Naive thymus-derived CD8-positive, alpha-beta T cell (primary cell): ENCODE data around the gene P2RY1. TPM values are rescaled to one million over a fixed set of nuclear protein-coding genes. Genes with fewer than 3 reads are reported as not detected.

Source experiments
- ATAC-seq, 2 donors: fragments of 150-1000 bp; cut with Tn5 transposase in 1 of 2; sonication (Bioruptor Pico), chemical (Tn5 transposase) in 1 of 2; 1 replicate in 1 of 2; 2 replicates in 1 of 2; pipeline ENCODE4 v1.10.0; 2021; ENCODE audit warnings: mild to moderate bottlenecking in 2 of 2, moderate library complexity in 2 of 2
- POLR2A ChIA-PET: fragments of 350-600 bp; sonication (Branson Sonifier 250); formaldehyde crosslinking; loops from one replicate; lab custom pipeline; 2021; ENCODE audit warnings: antibody characterized with exemption; lab: Charles Lee
- DNase-seq, 10 donors: peaks; one replicate each; pipeline versions ENCODE4 v3.0.0 to v3.0.0-alpha.2; 2020 to 2022
- H3K27ac Mint-ChIP-seq, 10 donors: one replicate each; pipeline ENCODE4 v1.8.0; 2020 to 2022; ENCODE audit warnings: mild to moderate bottlenecking in 10 of 10, mixed read lengths in 10 of 10, moderate library complexity in 4 of 10, inconsistent platforms in 1 of 10
- H3K27me3 Mint-ChIP-seq, 5 donors: one replicate each; pipeline ENCODE4 v1.8.0; 2021 to 2022; ENCODE audit warnings: mixed read lengths in 5 of 5
- H3K36me3 Mint-ChIP-seq, 3 donors: one replicate each; pipeline ENCODE4 v1.8.0; 2020 to 2022; ENCODE audit warnings: mixed read lengths in 3 of 3, mild to moderate bottlenecking in 2 of 3, inconsistent platforms in 1 of 3
- H3K4me1 Mint-ChIP-seq, 4 donors: one replicate each; pipeline ENCODE4 v1.8.0; 2021 to 2022; ENCODE audit warnings: mixed read lengths in 4 of 4
- H3K4me3 Mint-ChIP-seq, 10 donors: one replicate each; pipeline ENCODE4 v1.8.0; 2020 to 2022; ENCODE audit warnings: mild to moderate bottlenecking in 10 of 10, mixed read lengths in 10 of 10, moderate library complexity in 6 of 10, inconsistent platforms in 1 of 10
- H3K9me3 Mint-ChIP-seq, 9 donors: one replicate each; pipeline ENCODE4 v1.8.0; 2020 to 2022; ENCODE audit warnings: mixed read lengths in 9 of 9, mild to moderate bottlenecking in 3 of 9, inconsistent platforms in 1 of 9, moderate library complexity in 1 of 9
- polyA plus RNA-seq, 3 donors: library from polyadenylated mRNA; unstranded; fragments of 300-500 nt; fragmentation: Illumina TruSeq; gene quantifications; one replicate each; pipeline ENCODE4 v1.2.3, GENCODE V29; 2021
- total RNA-seq, 8 experiments: library from RNA in 2 of 8; stranded (reverse) in 2 of 8; gene quantifications; one replicate each; pipeline ENCODE4 v1.2.3 and lab custom pipeline; 2021 to 2026

The P2RY1 gene
- total RNA-seq (not detected), polyA plus RNA-seq (not detected), total RNA-seq (lab: John Stamatoyannopoulos, UW) (0 to 0.35 (median 0.10) reads per million in 6 experiments)

- peaks cover 6 to 17% (median 12%) of the 10 kb centered on the region in 4 donors for H3K4me1 Mint-ChIP-seq
- H3K27ac Mint-ChIP-seq: no peak within 1 kb of the TSS
These were observed at the start of gene P2RY1 for GRCh38 chr3:152834776-152835600. P2RY1 (plus strand) TSS chr3:152835131; CDS start chr3:152835783, 652 bp downstream.

GRCh38 chr3:152786977-152787681 is 47.8 kb upstream of the P2RY1 start:
- POLR2A ChIA-PET: no interaction called here
- no peak for DNase-seq
- no peak for ATAC-seq
- Mint-ChIP-seq H3K4me1 (no peaks in the 10 kb centered on the region), H3K4me3 (no peak overlapping the region), H3K9me3 (peaks cover 0 to 5% (median 0%) of the 10 kb centered on the region in 9 donors), H3K27me3 (peaks cover 0 to 10% (median 2%) of the 10 kb centered on the region in 5 donors), H3K27ac (no peak overlapping the region), H3K36me3 (peaks cover 0 to 3% (median 0%) of the 10 kb centered on the region in 3 donors)

More at GRCh38 chr3:152834776-152835600, at the start of gene P2RY1:
- ATAC-seq (peak in 1 of 2 donors; percentile 14), DNase-seq (no peak)
- no peaks in the 10 kb centered on the region for H3K36me3 Mint-ChIP-seq
- H3K27me3 Mint-ChIP-seq: peaks cover 15 to 57% (median 24%) of the 10 kb centered on the region in 5 donors
- H3K9me3 Mint-ChIP-seq: peaks cover 0 to 3% (median 0%) of the 10 kb centered on the region in 9 donors
- peak within 1 kb of the TSS; percentile 67 to 86 (median 80) for H3K4me3 Mint-ChIP-seq
- POLR2A ChIA-PET: no interaction called here

GRCh38 chr3:152790651-152791387 is 44.1 kb upstream of the P2RY1 start:
- Mint-ChIP-seq H3K27ac (no peak overlapping the region), H3K4me3 (no peak overlapping the region), H3K36me3 (peaks cover 0 to 3% (median 0%) of the 10 kb centered on the region in 3 donors), H3K9me3 (peaks cover 0 to 3% (median 0%) of the 10 kb centered on the region in 9 donors), H3K27me3 (no peaks in the 10 kb centered on the region), H3K4me1 (no peaks in the 10 kb centered on the region)
- ATAC-seq (no peak), DNase-seq (no peak)
- POLR2A ChIA-PET: no interaction called here

- POLR2A ChIA-PET: no interaction called here
- Mint-ChIP-seq H3K27ac (no peak overlapping the region), H3K4me3 (no peak overlapping the region), H3K9me3 (peaks cover 0 to 8% (median 0%) of the 10 kb centered on the region in 9 donors), H3K4me1 (peaks cover 0 to 5% (median 0%) of the 10 kb centered on the region in 4 donors), H3K36me3 (no peaks in the 10 kb centered on the region), H3K27me3 (no peaks in the 10 kb centered on the region)
- ATAC-seq (no peak), DNase-seq (no peak)
These were observed 41.0 kb upstream of the P2RY1 start for GRCh38 chr3:152793969-152794368.

- no peak for ATAC-seq
- Mint-ChIP-seq H3K4me3 (no peak overlapping the region), H3K36me3 (no peaks in the 10 kb centered on the region), H3K27me3 (no peaks in the 10 kb centered on the region), H3K9me3 (peaks cover 0 to 8% (median 0%) of the 10 kb centered on the region in 9 donors), H3K4me1 (peaks cover 0 to 5% (median 0%) of the 10 kb centered on the region in 4 donors), H3K27ac (no peak overlapping the region)
- POLR2A ChIA-PET: no interaction called here
- DNase-seq: no peak
These were observed 37.0 kb upstream of the P2RY1 start for GRCh38 chr3:152797751-152798432.

GRCh38 chr3:152811974-152812760 is 22.8 kb upstream of the P2RY1 start:
- POLR2A ChIA-PET: no interaction called here
- DNase-seq (no peak), ATAC-seq (no peak)
- H3K27me3 Mint-ChIP-seq: peaks cover 0 to 7% (median 0%) of the 10 kb centered on the region in 5 donors
- H3K4me3 Mint-ChIP-seq: no peak overlapping the region
- no peaks in the 10 kb centered on the region for H3K4me1 Mint-ChIP-seq
- no peak overlapping the region for H3K27ac Mint-ChIP-seq
- no peaks in the 10 kb centered on the region for H3K36me3 Mint-ChIP-seq
- H3K9me3 Mint-ChIP-seq: peaks cover 0 to 1% (median 0%) of the 10 kb centered on the region in 9 donors

GRCh38 chr3:152817400-152817799 is 17.5 kb upstream of the P2RY1 start:
- no peak overlapping the region for H3K27ac Mint-ChIP-seq
- no peaks in the 10 kb centered on the region for H3K4me1 Mint-ChIP-seq
- no peak for ATAC-seq
- POLR2A ChIA-PET: no interaction called here
- DNase-seq: no peak
- H3K36me3 Mint-ChIP-seq: no peaks in the 10 kb centered on the region
- H3K27me3 Mint-ChIP-seq: peaks cover 0 to 3% (median 2%) of the 10 kb centered on the region in 5 donors
- H3K4me3 Mint-ChIP-seq: no peak overlapping the region
- H3K9me3 Mint-ChIP-seq: no peaks in the 10 kb centered on the region

GRCh38 chr3:152818027-152818426 is 16.9 kb upstream of the P2RY1 start:
- Mint-ChIP-seq H3K4me1 (no peaks in the 10 kb centered on the region), H3K36me3 (no peaks in the 10 kb centered on the region), H3K27ac (no peak overlapping the region), H3K9me3 (no peaks in the 10 kb centered on the region), H3K4me3 (no peak overlapping the region), H3K27me3 (peaks cover 0 to 3% (median 2%) of the 10 kb centered on the region in 5 donors)
- POLR2A ChIA-PET: no interaction called here
- DNase-seq (no peak), ATAC-seq (no peak)

GRCh38 chr3:152823173-152823572 is 11.8 kb upstream of the P2RY1 start:
- no peaks in the 10 kb centered on the region for H3K9me3 Mint-ChIP-seq
- no peak overlapping the region for H3K4me3 Mint-ChIP-seq
- no peaks in the 10 kb centered on the region for H3K36me3 Mint-ChIP-seq
- ATAC-seq (no peak), DNase-seq (no peak)
- POLR2A ChIA-PET: no interaction called here
- H3K4me1 Mint-ChIP-seq: no peaks in the 10 kb centered on the region
- no peak overlapping the region for H3K27ac Mint-ChIP-seq
- H3K27me3 Mint-ChIP-seq: peaks cover 0 to 4% (median 0%) of the 10 kb centered on the region in 5 donors

- Mint-ChIP-seq H3K4me1 (no peaks in the 10 kb centered on the region), H3K9me3 (no peaks in the 10 kb centered on the region), H3K27ac (no peak overlapping the region)
These were observed 11.2 kb upstream of the P2RY1 start for GRCh38 chr3:152823781-152824180.

GRCh38 chr3:152825566-152825965 is 9.4 kb upstream of the P2RY1 start:
- H3K36me3 Mint-ChIP-seq: no peaks in the 10 kb centered on the region
- peaks cover 0 to 4% (median 4%) of the 10 kb centered on the region in 5 donors for H3K27me3 Mint-ChIP-seq
- no peaks in the 10 kb centered on the region for H3K4me1 Mint-ChIP-seq
- H3K27ac Mint-ChIP-seq: no peak overlapping the region
- DNase-seq (no peak), ATAC-seq (no peak)
- no peak overlapping the region for H3K4me3 Mint-ChIP-seq
- POLR2A ChIA-PET: no interaction called here
- no peaks in the 10 kb centered on the region for H3K9me3 Mint-ChIP-seq

More at GRCh38 chr3:152823781-152824180, 11.2 kb upstream of the P2RY1 start:
- H3K36me3 Mint-ChIP-seq: no peaks in the 10 kb centered on the region
- ATAC-seq (no peak), DNase-seq (no peak)
- no peak overlapping the region for H3K4me3 Mint-ChIP-seq
- POLR2A ChIA-PET: no interaction called here
- peaks cover 0 to 4% (median 0%) of the 10 kb centered on the region in 5 donors for H3K27me3 Mint-ChIP-seq
